ENCODE data around the gene PRSS33.

GRCh38 chr16:2744711-2745110, 42.6 kb downstream of the PRSS33 start:
- TF ChIP-seq, protein P1, sequence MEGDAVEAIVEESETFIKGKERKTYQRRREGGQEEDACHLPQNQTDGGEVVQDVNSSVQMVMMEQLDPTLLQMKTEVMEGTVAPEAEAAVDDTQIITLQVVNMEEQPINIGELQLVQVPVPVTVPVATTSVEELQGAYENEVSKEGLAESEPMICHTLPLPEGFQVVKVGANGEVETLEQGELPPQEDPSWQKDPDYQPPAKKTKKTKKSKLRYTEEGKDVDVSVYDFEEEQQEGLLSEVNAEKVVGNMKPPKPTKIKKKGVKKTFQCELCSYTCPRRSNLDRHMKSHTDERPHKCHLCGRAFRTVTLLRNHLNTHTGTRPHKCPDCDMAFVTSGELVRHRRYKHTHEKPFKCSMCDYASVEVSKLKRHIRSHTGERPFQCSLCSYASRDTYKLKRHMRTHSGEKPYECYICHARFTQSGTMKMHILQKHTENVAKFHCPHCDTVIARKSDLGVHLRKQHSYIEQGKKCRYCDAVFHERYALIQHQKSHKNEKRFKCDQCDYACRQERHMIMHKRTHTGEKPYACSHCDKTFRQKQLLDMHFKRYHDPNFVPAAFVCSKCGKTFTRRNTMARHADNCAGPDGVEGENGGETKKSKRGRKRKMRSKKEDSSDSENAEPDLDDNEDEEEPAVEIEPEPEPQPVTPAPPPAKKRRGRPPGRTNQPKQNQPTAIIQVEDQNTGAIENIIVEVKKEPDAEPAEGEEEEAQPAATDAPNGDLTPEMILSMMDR (IDR thresholded peaks at IDR 0.05) = no peak
- TF ChIP-seq POLR2A (IDR thresholded peaks at IDR 0.05) (no peak), EP300 (IDR thresholded peaks at IDR 0.05) (no peak)
